ENCODE measurements around the gene PAK1IP1. TPM values are rescaled to one million over a fixed set of nuclear protein-coding genes. Genes with fewer than 3 reads are reported as not detected.
"Not testable (repeated sequence)": the region's sequence is repeated elsewhere in the genome, so short reads cannot be mapped to it uniquely, and the experiment has no call there.

PAK1IP1 gene
- total RNA-seq, 3 donors from 2014 or later (not counting 1 experiment from before 2014, with no cell fraction given): 3.6 to 5.2 (median 4.6) TPM

DNA sequence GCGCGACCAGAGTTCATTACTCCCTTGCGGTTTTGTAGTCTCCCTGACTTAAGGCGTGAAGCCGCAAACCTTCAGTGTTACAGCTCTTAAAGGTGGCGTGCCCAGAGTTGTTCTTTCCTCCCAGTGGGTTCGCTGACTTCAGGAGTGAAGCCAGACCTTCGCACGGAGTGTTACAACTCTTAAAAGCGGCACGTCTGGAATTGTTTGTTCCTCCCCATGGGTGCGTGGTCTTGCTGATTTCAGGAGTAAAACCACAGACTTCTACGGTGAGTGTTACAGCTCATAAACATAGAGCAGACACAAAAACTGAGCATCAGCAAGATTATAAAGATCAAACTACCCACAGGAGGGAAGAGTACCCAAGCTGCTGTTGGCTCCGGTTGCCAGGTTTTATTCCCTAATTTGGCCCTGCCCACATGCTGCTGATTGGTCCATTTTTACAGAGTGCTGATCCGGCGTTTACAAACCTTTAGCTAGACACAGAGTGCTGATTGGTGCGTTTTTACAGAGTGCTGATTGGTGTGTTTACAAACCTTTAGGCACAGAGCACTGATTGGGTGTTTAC, 38.5 kb downstream of the PAK1IP1 start:
- DNase-seq (peak; percentile 62 to 79), ATAC-seq (peak; percentile 88 to 98 (median 91))
- TF ChIP-seq CTCF (IDR thresholded peaks at IDR 0.05): no peak
- H3K27me3 Mint-ChIP-seq (ENCODE audit: low read depth in 2 of 2): peaks cover 24 to 41% of the 10 kb centered on the region in 2 donors
- no peaks in the 10 kb centered on the region for H3K36me3 Mint-ChIP-seq
- WGBS (ENCODE audit: insufficient coverage): 62% methylated on average over 17 of the region's 17 CpGs
- H3K9me3 ChIP-seq (ENCODE audit: control insufficient read depth, insufficient read depth, low read length): no peaks in the 10 kb centered on the region
- no peaks in the 10 kb centered on the region for H3K9me3 Mint-ChIP-seq
- H3K4me1 ChIP-seq (ENCODE audit: control insufficient read depth, insufficient read depth, low read length): peaks cover 15% of the 10 kb centered on the region
- H3K27ac Mint-ChIP-seq: peak overlapping the region; percentile 60 to 71
- intact Hi-C loops (cut with micrococcal nuclease): loop anchor here (1.0 to 2.0 kb wide), 4 partner anchors 14 to 38 kb away; partner anchors contain the start of genes C6orf52, PAK1IP1 and TMEM14B
- H3K4me1 Mint-ChIP-seq: peaks cover 17 to 19% of the 10 kb centered on the region in 2 donors
- no peaks in the 10 kb centered on the region for H3K36me3 ChIP-seq (ENCODE audit: control insufficient read depth, insufficient read depth, low read length)
- H3K27me3 ChIP-seq (ENCODE audit: control insufficient read depth, insufficient read depth, low read length): peaks cover 4% of the 10 kb centered on the region
- no peak overlapping the region for H3K27ac ChIP-seq (ENCODE audit: low read length)
- H3K4me3 Mint-ChIP-seq: peak overlapping the region; percentile 67
- H3K4me3 ChIP-seq (ENCODE audit: low read length): no peak overlapping the region

DNA sequence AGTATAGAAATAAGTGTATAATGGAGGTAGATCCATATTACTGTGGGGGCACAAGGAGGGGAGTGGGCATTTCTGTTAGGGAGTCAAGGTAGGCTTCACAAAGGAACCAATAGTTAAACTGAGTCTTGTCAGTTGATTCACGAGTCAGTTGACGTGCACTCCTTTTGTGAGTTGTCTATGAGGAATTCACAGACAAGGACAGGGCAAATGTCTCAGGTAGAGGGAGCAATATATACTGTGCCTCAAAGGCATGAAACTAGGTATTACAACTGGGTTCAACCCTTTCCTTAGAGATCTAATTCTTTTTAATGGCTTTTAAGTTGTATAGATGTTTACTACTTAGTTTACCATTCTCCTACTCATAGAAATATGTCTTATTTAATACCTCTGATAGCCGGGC, 39.1 kb downstream of the PAK1IP1 start:
- Mint-ChIP-seq H3K27me3 (ENCODE audit: low read depth in 2 of 2) (peaks cover 26 to 45% of the 10 kb centered on the region in 2 donors), H3K4me3 (no peak overlapping the region), H3K36me3 (no peaks in the 10 kb centered on the region), H3K4me1 (peaks cover 16% of the 10 kb centered on the region in 2 donors), H3K27ac (peak overlapping the region in 1 of 2 donors; percentile 71), H3K9me3 (no peaks in the 10 kb centered on the region)
- intact Hi-C loops (cut with micrococcal nuclease): loop anchor here (1.0 to 2.0 kb wide), 4 partner anchors 13 to 39 kb away; partner anchors contain the start of genes C6orf52, PAK1IP1 and TMEM14B
- H3K27ac ChIP-seq (ENCODE audit: low read length): no peak overlapping the region
- no peak for DNase-seq
- WGBS (ENCODE audit: insufficient coverage): 98% methylated on average over 3 of the region's 3 CpGs
- H3K27me3 ChIP-seq (ENCODE audit: control insufficient read depth, insufficient read depth, low read length): peaks cover 4% of the 10 kb centered on the region
- ATAC-seq: no peak
- no peak for TF ChIP-seq CTCF (IDR thresholded peaks at IDR 0.05)
- no peaks in the 10 kb centered on the region for H3K36me3 ChIP-seq (ENCODE audit: control insufficient read depth, insufficient read depth, low read length)
- H3K9me3 ChIP-seq (ENCODE audit: control insufficient read depth, insufficient read depth, low read length): no peaks in the 10 kb centered on the region
- H3K4me3 ChIP-seq (ENCODE audit: low read length): no peak overlapping the region
- peaks cover 15% of the 10 kb centered on the region for H3K4me1 ChIP-seq (ENCODE audit: control insufficient read depth, insufficient read depth, low read length)

DNA sequence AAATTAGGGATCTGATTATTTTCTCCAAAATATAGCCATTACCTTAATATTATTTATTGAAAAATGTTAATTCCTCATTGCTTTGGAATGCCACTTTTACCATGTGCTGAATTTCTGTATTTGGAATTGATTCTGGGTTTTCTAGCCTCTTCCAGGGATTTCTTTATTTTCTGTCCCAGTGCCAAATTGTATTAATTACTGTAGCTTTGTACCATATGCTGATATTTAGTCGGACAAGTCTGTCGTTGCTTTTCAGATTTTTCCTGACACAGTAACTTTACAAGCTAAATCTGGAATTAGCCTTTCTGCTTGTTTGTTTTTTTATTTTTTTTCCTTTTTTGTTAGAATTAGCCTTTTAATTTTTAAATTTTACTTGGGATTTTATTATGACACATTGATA, 42.0 kb downstream of the PAK1IP1 start:
- no peak overlapping the region for H3K27ac ChIP-seq (ENCODE audit: low read length)
- Mint-ChIP-seq H3K9me3 (no peaks in the 10 kb centered on the region), H3K4me1 (peaks cover 16% of the 10 kb centered on the region in 2 donors), H3K27ac (no peak overlapping the region), H3K27me3 (ENCODE audit: low read depth in 2 of 2) (peaks cover 21 to 35% of the 10 kb centered on the region in 2 donors), H3K4me3 (no peak overlapping the region), H3K36me3 (no peaks in the 10 kb centered on the region)
- H3K27me3 ChIP-seq (ENCODE audit: control insufficient read depth, insufficient read depth, low read length): peaks cover 4% of the 10 kb centered on the region
- DNase-seq (no peak), ATAC-seq (no peak)
- H3K4me3 ChIP-seq (ENCODE audit: low read length): no peak overlapping the region
- H3K36me3 ChIP-seq (ENCODE audit: control insufficient read depth, insufficient read depth, low read length): no peaks in the 10 kb centered on the region
- WGBS (ENCODE audit: insufficient coverage): 94% methylated on average over 2 of the region's 2 CpGs
- no peaks in the 10 kb centered on the region for H3K9me3 ChIP-seq (ENCODE audit: control insufficient read depth, insufficient read depth, low read length)
- intact Hi-C loops (cut with micrococcal nuclease): no loop called here
- H3K4me1 ChIP-seq (ENCODE audit: control insufficient read depth, insufficient read depth, low read length): peaks cover 15% of the 10 kb centered on the region
- no peak for TF ChIP-seq CTCF (IDR thresholded peaks at IDR 0.05)

DNA sequence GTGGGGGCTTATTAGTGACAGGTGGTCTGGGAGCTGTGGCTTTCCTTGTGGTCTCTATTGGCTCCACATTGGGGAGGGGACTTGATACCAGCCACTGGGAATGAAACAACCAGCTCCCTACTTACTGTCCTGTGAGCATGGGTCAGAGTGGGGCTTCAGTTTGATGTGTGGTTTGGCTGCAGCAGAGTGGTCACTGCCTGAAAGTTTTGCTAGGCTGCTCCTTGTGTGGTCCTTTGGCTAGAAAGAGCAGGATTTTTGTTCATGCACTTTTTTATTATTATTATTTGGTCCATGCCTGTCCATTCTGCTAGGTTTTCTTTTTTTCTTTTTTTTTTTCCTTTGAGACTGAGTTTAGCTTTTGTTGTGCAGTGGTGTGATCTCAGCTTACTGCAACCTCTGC, 45.3 kb downstream of the PAK1IP1 start:
- no peaks in the 10 kb centered on the region for H3K4me1 Mint-ChIP-seq
- peaks cover 19 to 26% of the 10 kb centered on the region in 2 donors for H3K27me3 Mint-ChIP-seq (ENCODE audit: low read depth in 2 of 2)
- Histone ChIP-seq H3K4me3 (ENCODE audit: low read length) (no peak overlapping the region), H3K36me3 (ENCODE audit: control insufficient read depth, insufficient read depth, low read length) (no peaks in the 10 kb centered on the region), H3K4me1 (ENCODE audit: control insufficient read depth, insufficient read depth, low read length) (no peaks in the 10 kb centered on the region), H3K27me3 (ENCODE audit: control insufficient read depth, insufficient read depth, low read length) (no peaks in the 10 kb centered on the region), H3K27ac (ENCODE audit: low read length) (no peak overlapping the region), H3K9me3 (ENCODE audit: control insufficient read depth, insufficient read depth, low read length) (no peaks in the 10 kb centered on the region)
- DNase-seq (no peak), ATAC-seq (no peak)
- TF ChIP-seq CTCF (IDR thresholded peaks at IDR 0.05): no peak
- H3K36me3 Mint-ChIP-seq: no peaks in the 10 kb centered on the region
- H3K9me3 Mint-ChIP-seq: no peaks in the 10 kb centered on the region
- intact Hi-C loops (cut with micrococcal nuclease): no loop called here
- no peak overlapping the region for H3K27ac Mint-ChIP-seq
- H3K4me3 Mint-ChIP-seq: no peak overlapping the region

DNA sequence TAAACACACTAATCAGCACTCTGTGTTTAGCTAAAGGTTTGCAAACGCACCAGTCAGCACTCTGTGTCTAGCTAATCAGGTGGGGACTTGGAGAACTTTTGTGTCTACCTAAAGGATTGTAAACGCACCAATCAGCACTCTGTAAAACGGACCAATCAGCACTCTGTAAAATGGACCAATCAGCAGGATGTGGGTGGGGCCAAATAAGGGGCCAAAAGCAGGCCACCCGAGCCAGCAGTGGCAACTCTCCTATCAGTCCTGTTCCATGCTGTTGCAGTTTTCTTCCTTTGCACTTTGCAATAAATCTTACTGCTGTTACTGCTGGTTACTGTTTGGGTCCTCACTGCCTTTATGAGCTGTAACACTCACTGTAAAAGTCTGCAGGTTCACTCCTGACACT, 46.9 kb downstream of the PAK1IP1 start:
- H3K36me3 Mint-ChIP-seq; H3K4me1 ChIP-seq (ENCODE audit: control insufficient read depth, insufficient read depth, low read length); H3K9me3 ChIP-seq (ENCODE audit: control insufficient read depth, insufficient read depth, low read length); H3K4me1 Mint-ChIP-seq; ATAC-seq; H3K9me3 Mint-ChIP-seq; H3K27ac Mint-ChIP-seq; H3K36me3 ChIP-seq (ENCODE audit: control insufficient read depth, insufficient read depth, low read length); H3K4me3 Mint-ChIP-seq; H3K27ac ChIP-seq (ENCODE audit: low read length); intact Hi-C loops (cut with micrococcal nuclease); H3K4me3 ChIP-seq (ENCODE audit: low read length); DNase-seq; H3K27me3 ChIP-seq (ENCODE audit: control insufficient read depth, insufficient read depth, low read length): not testable (repeated sequence)
- 82% methylated on average over 4 of the region's 4 CpGs for WGBS (ENCODE audit: insufficient coverage)
- H3K27me3 Mint-ChIP-seq (ENCODE audit: low read depth in 2 of 2): peaks cover 19 to 23% of the 10 kb centered on the region in 2 donors

Data from natural killer cell (primary cell).